ENCODE data around the gene PLB1. TPM values are rescaled to one million over a fixed set of nuclear protein-coding genes. Genes with fewer than 3 reads are reported as not detected.

The PLB1 gene
- total and polyA plus RNA-seq, 8 donors: 0.45 to 18.8 (median 3.4) TPM

- 84 to 93% (median 90%) methylated on average over 2 of the region's 2 CpGs for WGBS, 5 donors
- H3K27me3 ChIP-seq: peaks cover 0 to 9% (median 4%) of the 10 kb centered on the region in 3 donors
- H3K27ac ChIP-seq: no peak overlapping the region
- H3K4me3 ChIP-seq: no peak overlapping the region
- no peaks in the 10 kb centered on the region for H3K4me1 ChIP-seq
- TF ChIP-seq POLR2A (IDR thresholded peaks at IDR 0.05) (no peak), POLR2AphosphoS5 (IDR thresholded peaks at IDR 0.05) (no peak), CTCF (IDR thresholded peaks at IDR 0.05) (no peak), EP300 (IDR thresholded peaks at IDR 0.05) (no peak)
- DNase-seq: no peak
- peaks cover 0 to 11% (median 3%) of the 10 kb centered on the region in 4 donors for H3K9me3 ChIP-seq
- intact Hi-C loops (cut with DNase I; ENCODE audit: low total_unique reads): no loop called here
- H3K36me3 ChIP-seq: no peaks in the 10 kb centered on the region
Measured at GRCh38 chr2:28511871-28512606, 16.2 kb downstream of the PLB1 start.

GRCh38 chr2:28512607-28512965 is 16.7 kb downstream of the PLB1 start:
- TF ChIP-seq CTCF (IDR thresholded peaks at IDR 0.05): no peak
- WGBS, 5 donors: 52 to 77% (median 65%) methylated on average over 1 of the region's 1 CpG
- H3K27me3 ChIP-seq: peaks cover 0 to 9% (median 9%) of the 10 kb centered on the region in 3 donors
- H3K9me3 ChIP-seq: peaks cover 0 to 11% (median 3%) of the 10 kb centered on the region in 4 donors
- no peaks in the 10 kb centered on the region for H3K4me1 ChIP-seq
- intact Hi-C loops (cut with DNase I; ENCODE audit: low total_unique reads): no loop called here
- no peak overlapping the region for H3K27ac ChIP-seq
- no peak overlapping the region for H3K4me3 ChIP-seq
- DNase-seq: no peak
- H3K36me3 ChIP-seq: no peaks in the 10 kb centered on the region

GRCh38 chr2:28513097-28513496 is 17.2 kb downstream of the PLB1 start:
- TF ChIP-seq POLR2AphosphoS5 (IDR thresholded peaks at IDR 0.05): no peak
- no peak for TF ChIP-seq CTCF (IDR thresholded peaks at IDR 0.05)
- TF ChIP-seq POLR2A (IDR thresholded peaks at IDR 0.05): no peak
- no peak for TF ChIP-seq EP300 (IDR thresholded peaks at IDR 0.05)
- Histone ChIP-seq H3K4me3 (no peak overlapping the region), H3K27ac (no peak overlapping the region), H3K9me3 (peaks cover 0 to 11% (median 3%) of the 10 kb centered on the region in 4 donors), H3K36me3 (no peaks in the 10 kb centered on the region), H3K4me1 (no peaks in the 10 kb centered on the region), H3K27me3 (peaks cover 0 to 9% (median 9%) of the 10 kb centered on the region in 3 donors)
- intact Hi-C loops (cut with DNase I; ENCODE audit: low total_unique reads): no loop called here
- no peak for DNase-seq
- WGBS, 5 donors: 52 to 88% (median 85%) methylated on average over 1 of the region's 1 CpG

GRCh38 chr2:28515176-28515751 is 19.4 kb downstream of the PLB1 start:
- Histone ChIP-seq H3K27me3 (peaks cover 0 to 28% (median 9%) of the 10 kb centered on the region in 3 donors), H3K4me1 (no peaks in the 10 kb centered on the region), H3K27ac (no peak overlapping the region), H3K9me3 (peaks cover 0 to 11% (median 3%) of the 10 kb centered on the region in 4 donors), H3K4me3 (no peak overlapping the region), H3K36me3 (no peaks in the 10 kb centered on the region)
- 85 to 96% (median 93%) methylated on average over 5 of the region's 5 CpGs for WGBS, 5 donors
- no peak for DNase-seq
- no peak for TF ChIP-seq EP300 (IDR thresholded peaks at IDR 0.05)
- TF ChIP-seq POLR2A (IDR thresholded peaks at IDR 0.05): no peak
- TF ChIP-seq CTCF (IDR thresholded peaks at IDR 0.05): no peak
- TF ChIP-seq POLR2AphosphoS5 (IDR thresholded peaks at IDR 0.05): no peak
- intact Hi-C loops (cut with DNase I; ENCODE audit: low total_unique reads): no loop called here

Measured in stomach (tissue), 9 donors.